ENCODE measurements around the gene REG4.
"Not testable (repeated sequence)": the region's sequence is repeated elsewhere in the genome, so short reads cannot be mapped to it uniquely, and the experiment has no call there.

Gene REG4

DNA sequence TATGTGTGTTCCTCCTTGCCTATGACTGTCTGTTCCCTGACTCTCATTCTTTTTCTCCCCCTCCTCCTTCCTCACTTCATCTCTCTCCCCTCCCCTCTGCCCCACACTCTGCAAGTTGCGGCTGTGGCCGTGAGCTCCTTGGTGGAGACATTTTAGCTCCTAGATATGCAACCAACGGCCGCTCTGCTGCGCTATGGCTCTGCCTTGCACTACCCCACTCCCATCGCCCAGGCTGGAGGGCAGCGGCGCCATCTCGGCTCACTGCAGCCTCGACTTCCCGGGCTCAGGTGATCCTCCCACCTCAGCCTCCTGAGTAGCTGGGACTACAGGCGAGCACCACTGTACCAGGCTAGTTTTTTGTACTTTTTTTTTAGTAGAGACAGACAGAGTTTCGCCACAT is 5.5 kb downstream of the REG4 start:
- no peak for DNase-seq

- no peak for DNase-seq
Observed at GRCh38 chr1:119805247-119805646, 6.0 kb downstream of the REG4 start.

GRCh38 chr1:119799599-119800177 is 11.6 kb downstream of the REG4 start:
- no peak for DNase-seq

- no peak for DNase-seq
Observed at GRCh38 chr1:119799003-119799402, 12.3 kb downstream of the REG4 start.

DNA sequence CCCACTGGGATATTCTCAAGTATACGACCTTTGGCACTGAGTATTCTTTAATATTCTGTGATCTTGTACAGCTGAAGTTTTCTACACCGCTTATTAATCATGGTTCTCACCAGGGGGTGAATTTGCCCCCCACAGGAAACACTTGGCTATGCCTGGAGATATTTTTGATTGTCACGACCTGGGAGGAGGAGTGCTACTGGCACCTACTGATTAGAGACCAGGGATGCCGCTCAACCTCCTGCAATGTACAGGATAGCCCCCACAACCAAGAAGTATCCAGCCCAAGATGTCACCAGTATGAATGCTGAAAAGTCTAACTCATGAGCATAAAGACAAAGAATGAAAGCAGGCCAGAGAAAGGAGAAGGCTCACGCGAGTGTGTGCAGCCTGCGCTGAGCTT is 13.7 kb downstream of the REG4 start:
- no peak for DNase-seq

GRCh38 chr1:119797162-119797561 is 14.1 kb downstream of the REG4 start:
- DNase-seq = no peak

DNA sequence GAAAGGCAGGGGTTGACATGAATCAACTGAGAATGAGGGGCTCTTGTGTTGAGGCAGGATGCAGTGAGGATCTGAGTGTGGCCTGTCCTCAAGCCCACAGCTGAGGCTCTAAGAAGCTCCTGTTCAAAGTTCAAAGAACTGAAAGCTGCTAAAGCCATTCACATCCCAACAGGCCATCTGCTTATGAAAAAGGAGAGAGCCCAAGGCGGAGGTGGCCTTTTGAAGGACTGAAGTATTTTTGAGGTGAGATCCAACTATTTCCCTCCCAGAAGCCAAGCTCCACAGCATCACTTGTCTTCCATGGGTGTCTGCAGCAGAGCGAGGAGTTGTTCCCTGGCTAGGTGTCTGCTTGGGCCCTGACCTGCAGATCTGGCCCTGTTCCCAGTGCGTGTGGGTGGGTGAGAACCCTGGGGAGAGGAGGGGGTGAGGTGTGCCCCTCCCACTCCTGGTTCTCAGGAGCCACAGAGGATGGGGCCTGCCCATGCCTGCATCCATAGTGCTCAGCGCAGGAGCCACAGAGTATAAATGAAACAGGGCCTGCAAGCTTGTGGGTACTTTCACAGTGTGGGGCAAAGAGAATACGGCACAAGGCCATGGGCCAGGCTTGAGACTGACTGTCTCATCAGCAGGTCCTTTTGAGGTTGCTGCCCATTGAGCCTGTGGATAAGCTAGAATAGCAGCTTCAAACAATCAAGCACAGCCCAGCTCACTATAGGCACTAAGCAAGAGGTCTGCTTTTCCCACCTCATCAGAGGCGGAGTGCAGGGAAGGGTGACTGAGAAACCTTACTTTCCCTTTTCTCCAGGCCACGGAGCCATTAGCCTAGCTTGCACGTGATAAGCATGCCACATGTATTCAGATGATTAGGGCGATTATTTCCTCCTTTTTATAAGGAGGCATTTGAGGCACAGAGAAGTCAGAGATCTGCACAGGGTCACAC is 15.7 kb downstream of the REG4 start:
- DNase-seq = no peak

GRCh38 chr1:119794876-119795240 is 16.4 kb downstream of the REG4 start:
- no peak for DNase-seq

- DNase-seq = no peak
Observed at GRCh38 chr1:119794230-119794875, 16.9 kb downstream of the REG4 start.

DNA sequence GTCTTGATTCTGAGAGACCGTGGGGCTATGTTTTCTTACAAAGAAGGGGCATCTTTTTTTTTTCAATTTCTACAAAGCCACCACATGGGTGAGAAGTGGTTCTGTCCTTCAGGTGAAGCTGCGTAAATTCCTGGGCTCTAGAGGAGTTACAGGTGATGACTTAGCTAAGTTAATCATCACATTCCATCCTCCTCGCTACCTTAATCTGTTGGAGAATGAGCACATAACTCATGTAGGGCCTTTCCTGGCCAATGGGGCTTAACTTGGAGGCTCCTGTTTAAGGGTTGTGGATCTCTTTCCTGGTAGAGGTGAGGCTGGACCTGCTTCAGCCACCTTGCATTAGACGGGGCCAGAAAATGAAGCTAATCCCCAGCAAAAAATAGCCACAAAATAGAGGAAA is 19.9 kb downstream of the REG4 start:
- DNase-seq = no peak

DNA sequence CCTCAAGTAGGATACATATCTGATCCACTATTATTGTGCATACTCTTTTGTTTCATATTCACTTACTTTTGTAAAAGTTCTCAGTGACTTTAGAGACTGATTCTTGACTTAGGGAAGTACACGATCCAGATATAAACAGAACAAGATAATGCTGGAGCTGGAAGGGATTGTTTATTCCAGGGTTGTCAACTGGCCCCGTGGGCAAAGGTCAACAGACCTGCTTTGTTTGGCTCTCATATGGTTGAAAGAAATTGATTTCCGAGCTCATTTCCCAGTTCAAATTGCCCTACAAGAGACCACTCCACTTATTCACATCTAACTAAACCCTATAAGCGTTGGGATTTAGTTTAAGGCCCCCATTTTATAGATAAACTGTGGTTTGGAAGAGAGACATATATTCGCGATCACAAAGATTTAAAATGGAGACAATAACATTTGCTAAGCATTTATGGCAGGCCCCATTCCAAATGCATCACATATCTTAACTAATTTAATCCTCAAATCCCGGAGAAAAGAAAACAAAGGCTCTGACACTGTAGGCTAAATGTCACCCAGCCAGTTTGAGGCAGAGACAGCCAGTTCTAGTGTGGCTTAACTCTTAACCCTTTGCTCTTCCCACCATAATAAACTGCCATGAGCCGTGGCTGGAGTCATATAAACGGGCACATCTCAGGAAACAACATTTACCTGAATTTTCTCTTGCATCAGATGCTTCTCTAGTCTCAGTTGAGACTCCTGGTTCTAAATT is 20.6 kb downstream of the REG4 start:
- no peak for DNase-seq

GRCh38 chr1:119787776-119788175 is 23.5 kb downstream of the REG4 start:
- DNase-seq = no peak

- DNase-seq = not testable (repeated sequence)
Observed at GRCh38 chr1:119786473-119787050, 24.7 kb downstream of the REG4 start.

DNA sequence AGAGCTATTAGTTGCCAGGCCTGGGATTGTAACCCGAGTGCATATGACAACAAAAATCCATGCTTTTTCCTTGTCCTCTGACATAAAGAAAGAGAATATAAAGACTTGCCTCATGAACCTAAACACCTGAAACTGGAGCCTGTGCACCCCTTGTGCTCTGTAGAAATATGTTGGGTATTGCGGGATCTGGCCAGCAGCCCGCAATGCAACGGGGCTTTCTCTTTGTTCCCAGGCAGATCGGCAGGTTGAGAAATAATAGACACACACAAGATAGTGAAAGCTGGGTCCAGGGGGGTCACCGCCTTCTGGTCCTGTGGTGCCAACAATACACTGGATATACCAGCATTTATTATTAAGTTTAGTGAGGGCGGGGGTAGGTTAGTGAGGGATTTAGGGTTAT is 25.2 kb downstream of the REG4 start:
- DNase-seq = not testable (repeated sequence)

DNA sequence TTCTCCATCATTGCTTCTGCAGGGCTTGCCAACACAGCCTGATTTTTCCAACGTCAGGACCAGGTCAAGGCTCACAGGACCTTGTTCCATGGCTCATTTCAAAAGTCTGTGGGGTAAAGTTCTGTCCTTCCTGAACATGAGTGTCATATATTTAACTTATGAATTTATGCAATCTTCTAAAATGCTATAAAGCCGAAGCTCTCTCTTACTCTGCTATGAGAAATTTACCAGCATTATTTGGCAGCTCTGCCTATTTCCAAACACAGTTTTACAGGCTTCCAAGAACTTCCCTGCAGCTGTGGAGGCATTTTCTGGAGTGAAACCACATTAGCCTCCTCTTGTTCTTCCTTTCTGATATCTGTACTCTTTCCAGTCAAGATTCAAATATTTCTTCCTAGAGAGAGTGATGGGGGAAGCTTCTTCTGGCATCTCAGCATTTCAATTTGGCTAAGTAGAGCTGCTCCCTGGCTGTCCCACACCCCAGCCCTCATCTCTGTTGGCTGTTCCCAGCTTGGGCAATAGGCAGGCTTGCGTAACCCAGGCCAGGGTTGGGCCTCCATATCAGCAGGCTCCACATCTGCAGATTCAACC is 27.0 kb downstream of the REG4 start:
- DNase-seq = peak; percentile 13

DNA sequence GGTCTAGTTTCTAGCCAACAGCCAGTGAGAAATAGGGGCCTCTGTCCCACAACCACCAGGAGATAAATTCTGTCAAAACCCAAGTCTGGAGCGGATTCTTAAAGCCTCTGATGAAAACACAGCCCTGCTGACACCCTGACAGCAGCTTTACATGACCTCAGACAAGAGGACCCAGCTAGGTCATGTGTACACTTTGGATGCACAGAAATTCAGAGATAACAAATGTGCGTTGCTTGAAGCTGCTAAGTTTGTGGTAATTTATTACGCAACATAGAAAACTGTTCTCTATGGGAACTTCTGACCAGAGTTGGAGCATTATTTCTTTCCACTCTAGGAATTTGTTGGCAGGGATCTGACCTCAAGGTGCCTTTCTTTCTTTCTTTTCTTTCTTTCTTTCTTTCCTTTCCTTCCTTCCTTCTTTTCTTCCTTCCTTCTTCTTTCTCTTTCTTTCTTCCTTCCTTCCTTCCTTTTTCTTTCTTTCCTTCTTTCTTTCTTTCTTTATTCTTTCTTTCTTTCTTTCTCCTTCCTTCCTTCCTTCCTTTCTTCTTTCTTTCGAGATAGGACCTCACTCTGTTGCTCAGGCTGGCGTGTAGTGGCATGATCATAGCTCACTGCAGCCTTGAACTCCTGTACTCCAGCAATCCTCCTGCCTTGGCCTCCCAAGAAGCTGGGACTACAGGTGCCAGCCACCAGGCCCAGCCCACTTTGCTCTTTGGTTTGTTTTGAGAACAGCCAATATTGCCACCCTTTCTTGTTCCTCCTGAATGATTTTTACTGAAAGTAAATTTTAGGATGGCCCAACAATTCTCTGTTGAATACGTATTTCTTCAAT is 27.7 kb downstream of the REG4 start:
- peak; percentile 19 for DNase-seq

DNA sequence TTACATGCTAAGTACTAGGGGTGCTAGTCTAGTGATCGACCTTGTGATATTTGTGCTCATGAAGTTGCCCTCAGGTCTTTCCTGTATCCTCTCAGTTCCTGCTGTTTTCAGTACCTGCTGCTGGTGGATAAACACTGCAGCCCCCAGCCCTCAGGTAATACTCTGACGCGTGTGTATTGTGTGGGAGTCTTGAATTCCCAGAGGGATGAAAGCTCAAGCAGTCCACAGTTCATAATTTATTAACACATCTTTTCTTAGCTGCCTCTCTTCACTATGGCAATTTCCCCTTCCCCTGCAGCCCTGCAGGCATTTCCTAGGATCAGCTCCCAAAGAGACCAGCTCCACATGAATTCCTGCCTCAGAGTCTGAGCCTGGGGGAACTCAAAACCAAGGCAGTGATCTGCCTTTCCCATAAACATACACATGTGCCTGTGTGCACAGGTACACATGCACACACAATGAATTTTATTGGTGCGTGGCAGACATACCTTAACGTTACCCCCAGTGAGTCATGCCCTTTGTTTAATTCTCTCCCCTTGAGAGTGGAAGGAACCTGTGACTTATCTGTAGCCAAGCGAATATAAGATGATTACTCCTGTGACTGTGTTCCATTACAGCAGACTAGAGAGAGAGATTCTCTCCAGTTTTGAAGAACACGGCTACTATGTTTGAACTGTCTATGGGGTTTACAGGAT is 28.5 kb downstream of the REG4 start:
- no peak for DNase-seq

DNA sequence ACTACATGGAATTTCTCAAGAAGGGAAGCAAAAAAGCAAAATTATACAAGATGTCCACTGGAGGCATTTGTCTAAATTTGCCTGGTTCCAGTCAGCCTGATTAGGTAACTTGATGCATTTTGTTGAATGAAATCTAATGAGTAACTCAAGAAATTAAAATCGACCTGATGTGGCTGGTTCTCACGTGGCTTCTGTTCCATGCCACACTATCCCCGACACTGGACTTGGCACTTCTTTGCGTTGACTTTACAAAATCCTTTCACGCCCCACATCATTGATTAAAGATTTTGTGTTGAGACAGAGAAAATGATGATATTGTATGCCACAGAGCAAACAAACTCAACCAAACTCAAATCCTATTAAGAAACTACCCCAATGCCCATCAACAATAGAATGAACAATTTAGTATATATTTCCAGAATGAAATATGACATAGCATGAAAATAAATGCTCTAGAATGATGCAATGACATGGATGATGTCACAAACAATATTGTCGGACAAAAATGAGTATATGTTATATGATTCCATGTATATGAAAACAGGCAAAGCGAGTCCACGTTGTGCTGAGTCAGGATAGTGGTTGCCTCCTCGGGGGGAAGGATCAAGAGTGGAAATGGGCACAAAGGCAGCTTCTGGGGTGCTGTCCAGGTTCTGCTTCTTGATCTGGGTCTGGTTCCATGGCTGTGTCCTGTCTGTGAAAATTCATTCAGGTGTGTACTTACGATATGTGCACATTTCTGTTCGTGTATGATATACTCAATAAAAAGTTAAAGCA is 29.6 kb downstream of the REG4 start:
- DNase-seq = no peak

- no peak for DNase-seq
Observed at GRCh38 chr1:119779869-119780356, 31.3 kb downstream of the REG4 start.

All from hematopoietic multipotent progenitor cell treated with erythropoietin and hydrocortisone succinate and interleukin-3 and kit ligand, for 8 days (in vitro differentiated cells).